Measurements from ENCODE around the gene LCA5.
A peak's percentile ranks its signal among the peaks of the same experiment; 100 is the strongest.
"Not testable (repeated sequence)": the region's sequence is repeated elsewhere in the genome, so short reads cannot be mapped to it uniquely, and the experiment has no call there.

Gene LCA5

GRCh38 chr6:79463621-79464050, 73.6 kb downstream of the LCA5 start:
- DNase-seq: no peak

GRCh38 chr6:79461205-79461604, 76.0 kb downstream of the LCA5 start:
- DNase-seq: no peak

GRCh38 chr6:79455446-79455845, 81.8 kb downstream of the LCA5 start:
- no peak for DNase-seq

GRCh38 chr6:79453558-79454042, 83.6 kb downstream of the LCA5 start:
- DNase-seq: peak; percentile 36 to 54

GRCh38 chr6:79450984-79451383, 86.2 kb downstream of the LCA5 start:
- DNase-seq: no peak

GRCh38 chr6:79446006-79446405, 91.2 kb downstream of the LCA5 start:
- DNase-seq: no peak

GRCh38 chr6:79443876-79444275, 93.4 kb downstream of the LCA5 start:
- not testable (repeated sequence) for DNase-seq

- no peak for DNase-seq
These were observed 96.0 kb downstream of the LCA5 start for GRCh38 chr6:79441192-79441591.

GRCh38 chr6:79440598-79440997, 96.6 kb downstream of the LCA5 start:
- DNase-seq: no peak

GRCh38 chr6:79438030-79438429, 99.2 kb downstream of the LCA5 start:
- DNase-seq: no peak

GRCh38 chr6:79436241-79436640, 101.0 kb downstream of the LCA5 start:
- no peak for DNase-seq

- no peak for DNase-seq
These were observed 101.5 kb downstream of the LCA5 start for GRCh38 chr6:79435746-79436145.
